ENCODE results near the gene ZRANB3.

ZRANB3 gene

DNA sequence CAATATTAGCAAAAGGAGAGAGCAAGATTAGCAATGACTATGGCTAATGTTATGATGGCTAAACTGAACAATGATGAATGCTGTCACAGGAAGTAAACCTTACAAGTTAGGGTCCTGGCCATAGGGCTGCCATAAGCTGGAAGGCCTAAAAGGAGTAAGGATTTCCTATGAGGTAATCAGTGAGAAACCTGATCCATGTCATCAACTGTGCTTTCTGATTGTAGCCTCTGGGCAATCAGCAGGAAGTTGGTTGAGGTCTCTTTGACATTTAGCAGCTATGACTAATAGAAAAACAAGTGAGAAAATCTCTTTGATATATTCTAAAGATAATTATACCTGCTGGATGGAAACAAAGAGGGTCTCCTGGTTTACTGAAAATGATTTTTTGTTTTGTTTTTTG lies 285.9 kb downstream of the ZRANB3 start (continued):
- TF ChIP-seq MYNN (tag by site-specific recombination; IDR thresholded peaks at IDR 0.05; ENCODE audit: borderline replicate concordance) (no peak), ZNF341 (tag by site-specific recombination; IDR thresholded peaks at IDR 0.05; ENCODE audit: low read depth) (no peak), ZNF670 (tag by site-specific recombination; IDR thresholded peaks at IDR 0.05; ENCODE audit: low read depth) (no peak), ZFP37 (tag by site-specific recombination; IDR thresholded peaks at IDR 0.05) (0 out of 2 replicates have a peak, but pooled peaks have one; percentile 22), ZNF19 (tag by site-specific recombination; IDR thresholded peaks at IDR 0.05; ENCODE audit: low read depth) (no peak), ZNF629 (tag by site-specific recombination; IDR thresholded peaks at IDR 0.05) (peak; percentile 87), WT1 (tag by site-specific recombination; IDR thresholded peaks at IDR 0.05) (no peak), ZNF843 (tag by site-specific recombination; IDR thresholded peaks at IDR 0.05) (0 out of 2 replicates have a peak, but pooled peaks have one; percentile 39), ZNF174 (tag by site-specific recombination; IDR thresholded peaks at IDR 0.05) (no peak), SP7 (tag by site-specific recombination; IDR thresholded peaks at IDR 0.05) (peak; percentile 70), TRIM28 (IDR thresholded peaks at IDR 0.05; ENCODE audit: borderline replicate concordance, low read length) (peak; percentile 15; the same call in 1 of the 2 replicates), ZNF155 (tag by site-specific recombination; IDR thresholded peaks at IDR 0.05) (no peak), ZNF221 (tag by site-specific recombination; IDR thresholded peaks at IDR 0.05; ENCODE audit: borderline replicate concordance) (no peak), ZNF521 (tag by site-specific recombination; IDR thresholded peaks at IDR 0.05) (no peak), ZSCAN23 (tag by site-specific recombination; IDR thresholded peaks at IDR 0.05) (no peak), ZNF677 (tag by site-specific recombination; IDR thresholded peaks at IDR 0.05) (no peak), BCL11B (tag by site-specific recombination; IDR thresholded peaks at IDR 0.05; ENCODE audit: low read depth) (no peak), EGR2 (tag by site-specific recombination; IDR thresholded peaks at IDR 0.05; ENCODE audit: low read depth) (no peak), ZNF660 (tag by site-specific recombination; IDR thresholded peaks at IDR 0.05) (peak; percentile 73), ZNF830 (tag by site-specific recombination; IDR thresholded peaks at IDR 0.05; ENCODE audit: low read depth) (no peak), ZNF335 (tag by site-specific recombination; conservative IDR thresholded peaks at IDR 0.05) (0 out of 2 replicates have a peak, but pooled peaks have one; percentile 18), GLIS2 (tag by site-specific recombination; IDR thresholded peaks at IDR 0.05) (no peak)
- TF ChIP-seq, protein P1, sequence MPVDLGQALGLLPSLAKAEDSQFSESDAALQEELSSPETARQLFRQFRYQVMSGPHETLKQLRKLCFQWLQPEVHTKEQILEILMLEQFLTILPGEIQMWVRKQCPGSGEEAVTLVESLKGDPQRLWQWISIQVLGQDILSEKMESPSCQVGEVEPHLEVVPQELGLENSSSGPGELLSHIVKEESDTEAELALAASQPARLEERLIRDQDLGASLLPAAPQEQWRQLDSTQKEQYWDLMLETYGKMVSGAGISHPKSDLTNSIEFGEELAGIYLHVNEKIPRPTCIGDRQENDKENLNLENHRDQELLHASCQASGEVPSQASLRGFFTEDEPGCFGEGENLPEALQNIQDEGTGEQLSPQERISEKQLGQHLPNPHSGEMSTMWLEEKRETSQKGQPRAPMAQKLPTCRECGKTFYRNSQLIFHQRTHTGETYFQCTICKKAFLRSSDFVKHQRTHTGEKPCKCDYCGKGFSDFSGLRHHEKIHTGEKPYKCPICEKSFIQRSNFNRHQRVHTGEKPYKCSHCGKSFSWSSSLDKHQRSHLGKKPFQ (tag by site-specific recombination; IDR thresholded peaks at IDR 0.05) = no peak
- TF ChIP-seq, protein P2, sequence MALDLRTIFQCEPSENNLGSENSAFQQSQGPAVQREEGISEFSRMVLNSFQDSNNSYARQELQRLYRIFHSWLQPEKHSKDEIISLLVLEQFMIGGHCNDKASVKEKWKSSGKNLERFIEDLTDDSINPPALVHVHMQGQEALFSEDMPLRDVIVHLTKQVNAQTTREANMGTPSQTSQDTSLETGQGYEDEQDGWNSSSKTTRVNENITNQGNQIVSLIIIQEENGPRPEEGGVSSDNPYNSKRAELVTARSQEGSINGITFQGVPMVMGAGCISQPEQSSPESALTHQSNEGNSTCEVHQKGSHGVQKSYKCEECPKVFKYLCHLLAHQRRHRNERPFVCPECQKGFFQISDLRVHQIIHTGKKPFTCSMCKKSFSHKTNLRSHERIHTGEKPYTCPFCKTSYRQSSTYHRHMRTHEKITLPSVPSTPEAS (tag by site-specific recombination; IDR thresholded peaks at IDR 0.05) = no peak
- TF ChIP-seq, protein P3, sequence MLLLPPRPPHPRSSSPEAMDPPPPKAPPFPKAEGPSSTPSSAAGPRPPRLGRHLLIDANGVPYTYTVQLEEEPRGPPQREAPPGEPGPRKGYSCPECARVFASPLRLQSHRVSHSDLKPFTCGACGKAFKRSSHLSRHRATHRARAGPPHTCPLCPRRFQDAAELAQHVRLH (tag by site-specific recombination; IDR thresholded peaks at IDR 0.05) = no peak
- TF ChIP-seq, protein P4, sequence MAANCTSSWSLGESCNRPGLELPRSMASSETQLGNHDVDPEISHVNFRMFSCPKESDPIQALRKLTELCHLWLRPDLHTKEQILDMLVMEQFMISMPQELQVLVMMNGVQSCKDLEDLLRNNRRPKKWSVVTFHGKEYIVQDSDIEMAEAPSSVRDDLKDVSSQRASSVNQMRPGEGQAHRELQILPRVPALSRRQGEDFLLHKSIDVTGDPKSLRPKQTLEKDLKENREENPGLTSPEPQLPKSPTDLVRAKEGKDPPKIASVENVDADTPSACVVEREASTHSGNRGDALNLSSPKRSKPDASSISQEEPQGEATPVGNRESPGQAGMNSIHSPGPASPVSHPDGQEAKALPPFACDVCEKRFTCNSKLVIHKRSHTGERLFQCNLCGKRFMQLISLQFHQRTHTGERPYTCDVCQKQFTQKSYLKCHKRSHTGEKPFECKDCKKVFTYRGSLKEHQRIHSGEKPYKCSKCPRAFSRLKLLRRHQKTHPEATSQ (tag by site-specific recombination; IDR thresholded peaks at IDR 0.05) = no peak
- TF ChIP-seq, protein P5, sequence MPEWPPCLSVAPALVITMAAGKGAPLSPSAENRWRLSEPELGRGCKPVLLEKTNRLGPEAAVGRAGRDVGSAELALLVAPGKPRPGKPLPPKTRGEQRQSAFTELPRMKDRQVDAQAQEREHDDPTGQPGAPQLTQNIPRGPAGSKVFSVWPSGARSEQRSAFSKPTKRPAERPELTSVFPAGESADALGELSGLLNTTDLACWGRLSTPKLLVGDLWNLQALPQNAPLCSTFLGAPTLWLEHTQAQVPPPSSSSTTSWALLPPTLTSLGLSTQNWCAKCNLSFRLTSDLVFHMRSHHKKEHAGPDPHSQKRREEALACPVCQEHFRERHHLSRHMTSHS (tag by site-specific recombination; IDR thresholded peaks at IDR 0.05) = no peak
